Endothelial cell of umbilical vein (primary cell): ENCODE results near the gene FNBP1L. TPM values are rescaled to one million over a fixed set of nuclear protein-coding genes. Genes with fewer than 3 reads are reported as not detected.

Experiments used
- BruUV-seq: library from RNA; stranded (reverse); fragments of 400-500 nt; replicated peaks from 2 replicates; lab custom pipeline; 2021; lab: Mats Ljungman, UMichigan
- CTCF ChIA-PET: fragments of 300-600, 350-600 bp; sonication (Branson Sonifier 250); formaldehyde crosslinking; loops from one replicate; lab custom pipeline; 2021; ENCODE audit warnings: antibody characterized with exemption, inconsistent platforms; lab: Charles Lee
- POLR2A ChIA-PET: fragments of 300-600, 350-600 bp; sonication (Branson Sonifier 250); formaldehyde crosslinking; loops from one replicate; lab custom pipeline; 2021; ENCODE audit warnings: antibody characterized with exemption, inconsistent platforms; lab: Charles Lee
- DNase-seq: peaks from one replicate; pipeline ENCODE4 v3.0.0-alpha.2; 2011; ENCODE audit warnings: low read depth, low spot score
- FAIRE-seq: peaks from 2 replicates; lab custom pipeline; 2011; peaks lifted over from hg19 to GRCh38; lab: Jason Lieb, UNC
- H2AFZ ChIP-seq: 2 replicates; pipeline ENCODE4 v1.6.0; 2012; ENCODE audit warnings: low read depth, low read length, control low read depth, inconsistent platforms
- H3K27ac ChIP-seq: 2 replicates; pipeline ENCODE4 v1.5.1; 2011; ENCODE audit warnings: low read depth, mild to moderate bottlenecking, control low read depth, low read length, moderate library complexity; ENCODE audit not compliant: insufficient read depth
- H3K27me3 ChIP-seq, 2 experiments: 2 replicates each; pipeline versions ENCODE4 v1.6.0 to v1.6.1; 2011; ENCODE audit warnings: low read length in 2 of 2, mixed read lengths in 1 of 2; ENCODE audit not compliant: control insufficient read depth in 2 of 2, insufficient read depth in 2 of 2
- H3K36me3 ChIP-seq, 2 experiments: 2 replicates in 1 of 2; 3 replicates in 1 of 2; pipeline ENCODE4 v1.5.1; 2011; ENCODE audit warnings: low read length in 2 of 2, mild to moderate bottlenecking in 1 of 2, moderate library complexity in 1 of 2; ENCODE audit not compliant: control insufficient read depth in 2 of 2, insufficient read depth in 2 of 2; ENCODE audit errors: extremely low read depth in 1 of 2
- H3K4me1 ChIP-seq: 3 replicates; pipeline ENCODE4 v1.5.1; 2011; ENCODE audit warnings: mild to moderate bottlenecking, low read length; ENCODE audit not compliant: control insufficient read depth, insufficient read depth; ENCODE audit errors: extremely low read depth
- H3K4me2 ChIP-seq: 2 replicates; pipeline ENCODE4 v1.6.1; 2011; ENCODE audit warnings: low read length, control low read depth, mixed read lengths; ENCODE audit not compliant: insufficient read depth
- H3K4me3 ChIP-seq, 3 experiments: fragments of 200-600 bp in 1 of 3; sonication (generic), shearing (Covaris generic) in 1 of 3; replicated peaks in 1 of 3; 2 replicates each; pipeline ENCODE4 v1.5.1; 2011 to 2016; ENCODE audit warnings: control low read depth in 3 of 3, low read length in 3 of 3, mild to moderate bottlenecking in 2 of 3, inconsistent platforms in 1 of 3, low read depth in 1 of 3, moderate library complexity in 1 of 3; ENCODE audit not compliant: insufficient read depth in 1 of 3
- H3K79me2 ChIP-seq: 2 replicates; pipeline ENCODE4 v1.6.0; 2012; ENCODE audit warnings: low read length, inconsistent platforms; ENCODE audit not compliant: control insufficient read depth, insufficient read depth
- H3K9ac ChIP-seq: replicated peaks from 2 replicates; pipeline ENCODE3; 2011; ENCODE audit warnings: low read length, control low read depth; ENCODE audit not compliant: insufficient read depth; ENCODE audit errors: extremely low read depth
- H3K9me1 ChIP-seq: replicated peaks from 3 replicates; pipeline ENCODE4 v1.6.0; 2011; ENCODE audit warnings: mild to moderate bottlenecking, low read length; ENCODE audit not compliant: control insufficient read depth, insufficient read depth; ENCODE audit errors: extremely low read depth
- H3K9me3 ChIP-seq: replicated peaks from 2 replicates; pipeline ENCODE4 v1.5.1; 2012; ENCODE audit warnings: low read length, inconsistent platforms; ENCODE audit not compliant: control insufficient read depth, insufficient read depth
- H4K20me1 ChIP-seq: replicated peaks from 2 replicates; pipeline ENCODE3; 2011; ENCODE audit warnings: mild to moderate bottlenecking, low read length; ENCODE audit not compliant: control insufficient read depth, insufficient read depth; ENCODE audit errors: extremely low read depth
- CTCF ChIP-seq, 2 donors: IDR thresholded peaks; 1 replicate in 1 of 2; 2 replicates in 1 of 2; pipeline ENCODE4 v1.5.1; 2011; ENCODE audit warnings: low read length in 2 of 2, mild to moderate bottlenecking in 2 of 2, moderate library complexity in 2 of 2, control low read depth in 1 of 2, inconsistent platforms in 1 of 2, low read depth in 1 of 2; ENCODE audit not compliant: insufficient read depth in 1 of 2; ENCODE audit errors: extremely low read depth in 1 of 2
- EZH2 ChIP-seq: IDR thresholded peaks from 2 replicates; pipeline ENCODE4 v1.6.1; 2012; ENCODE audit warnings: borderline replicate concordance, low read depth, mild to moderate bottlenecking, moderate library complexity, low read length, inconsistent platforms; ENCODE audit not compliant: severe bottlenecking
- FOS ChIP-seq: IDR thresholded peaks from 2 replicates; pipeline ENCODE4 v1.6.1; 2011; ENCODE audit warnings: mild to moderate bottlenecking, low read length, moderate library complexity, borderline replicate concordance; ENCODE audit not compliant: insufficient read depth
- GATA2 ChIP-seq: IDR thresholded peaks from 2 replicates; pipeline ENCODE4 v1.7.0; 2011; ENCODE audit warnings: low read depth, mild to moderate bottlenecking, moderate library complexity, mixed read lengths, low read length; ENCODE audit not compliant: insufficient read length, insufficient read depth
- JUN ChIP-seq: IDR thresholded peaks from 2 replicates; pipeline ENCODE4 v1.6.1; 2011; ENCODE audit warnings: borderline replicate concordance, low read depth; ENCODE audit not compliant: insufficient read length, insufficient read depth
- MAX ChIP-seq: IDR thresholded peaks from 2 replicates; pipeline ENCODE4 v1.6.1; 2011; ENCODE audit not compliant: insufficient read depth, insufficient read length
- MYC ChIP-seq: IDR thresholded peaks from one replicate; pipeline ENCODE4 v1.6.1; 2011; ENCODE audit warnings: mild to moderate bottlenecking, low read depth, low read length
- POLR2A ChIP-seq: IDR thresholded peaks from 2 replicates; pipeline ENCODE4 v1.6.1; 2012; ENCODE audit warnings: low read depth, mild to moderate bottlenecking, control low read depth, low read length
- POLR2AphosphoS5 ChIP-seq: IDR thresholded peaks from 2 replicates; pipeline ENCODE4 v1.6.1; 2012; ENCODE audit warnings: low read depth, mild to moderate bottlenecking, control low read depth, low read length, moderate library complexity; ENCODE audit not compliant: insufficient read depth
- dilution Hi-C: fragments of 300-500 bp; cut with MboI; formaldehyde crosslinking; loops from one replicate; pipeline ENCODE4 v1.15.0; 2019; ENCODE audit warnings: low sequenced_read_pairs; ENCODE audit not compliant: extremely low pct_ligation_motif_present
- intact Hi-C: fragments of 100-400 bp; cut with micrococcal nuclease; formaldehyde crosslinking; loops from one replicate; pipeline ENCODE4 v1.10.0; 2022
- polyA plus RNA-seq, 4 experiments: library from polyadenylated mRNA; depleted of rRNA in 3 of 4; stranded (reverse) in 3 of 4; unstranded in 1 of 4; fragments of >200 nt; gene quantifications; 2 replicates each; pipeline versions ENCODE4 v1.2.1 to v1.2.3, GENCODE V29; 2011 to 2012; ENCODE audit warnings: missing spikeins in 1 of 4
- total RNA-seq: library from RNA; stranded (reverse); gene quantifications from 2 replicates; pipeline ENCODE4 v1.2.3, GENCODE V29; 2021

Gene FNBP1L
- total and polyA plus RNA-seq, 2 donors (not counting 3 experiments of a cell fraction or from before 2014, with no cell fraction given) = 28.1 to 56.4 TPM

- dilution Hi-C loops = no loop called here
- TF ChIP-seq EZH2 (no peak), CTCF (IDR thresholded peaks at IDR 0.05; ENCODE audit: extremely low read depth in 1 of 2, insufficient read depth in 1 of 2, low read depth in 1 of 2, low read length in 2 of 2) (no peak), JUN (no peak), MYC (no peak), GATA2 (no peak), MAX (no peak), POLR2AphosphoS5 (no peak), POLR2A (no peak), FOS (no peak)
- H4K20me1 ChIP-seq = peaks cover 4% of the 10 kb centered on the region
- peaks cover 14% of the 10 kb centered on the region for H3K4me1 ChIP-seq
- H3K27me3 ChIP-seq = no peaks in the 10 kb centered on the region
- H3K9me1 ChIP-seq = no peaks in the 10 kb centered on the region
- H3K4me3 ChIP-seq = no peak overlapping the region
- no peak for FAIRE-seq
- no TSS peak for BruUV-seq
- no peak overlapping the region for H3K9ac ChIP-seq
- H2AFZ ChIP-seq = no peak overlapping the region
- H3K79me2 ChIP-seq = peaks cover 99% of the 10 kb centered on the region
- no peaks in the 10 kb centered on the region for H3K36me3 ChIP-seq
- H3K27ac ChIP-seq = no peak overlapping the region
- H3K4me2 ChIP-seq = no peak overlapping the region
- intact Hi-C loops = no loop called here
- CTCF ChIA-PET = interaction anchor here (1.1 kb wide), 1 partner anchor 28 kb away, joined by 3 read pairs; no protein-coding TSS in a partner anchor
- no peaks in the 10 kb centered on the region for H3K9me3 ChIP-seq
- POLR2A ChIA-PET = no interaction called here
- no peak for DNase-seq
Measured at GRCh38 chr1:93601686-93602085, 153.8 kb downstream of the FNBP1L start.
